DMS 273 (cell line): Measurements from ENCODE around the gene EIF1AD.
"Not testable (repeated sequence)": the region's sequence is repeated elsewhere in the genome, so short reads cannot be mapped to it uniquely, and the experiment has no call there.

Experiments used
- DNase-seq: peaks from one replicate; lab custom pipeline; 2025; ENCODE audit not compliant: unreplicated experiment; lab: John Stamatoyannopoulos, UW

Gene EIF1AD

DNA sequence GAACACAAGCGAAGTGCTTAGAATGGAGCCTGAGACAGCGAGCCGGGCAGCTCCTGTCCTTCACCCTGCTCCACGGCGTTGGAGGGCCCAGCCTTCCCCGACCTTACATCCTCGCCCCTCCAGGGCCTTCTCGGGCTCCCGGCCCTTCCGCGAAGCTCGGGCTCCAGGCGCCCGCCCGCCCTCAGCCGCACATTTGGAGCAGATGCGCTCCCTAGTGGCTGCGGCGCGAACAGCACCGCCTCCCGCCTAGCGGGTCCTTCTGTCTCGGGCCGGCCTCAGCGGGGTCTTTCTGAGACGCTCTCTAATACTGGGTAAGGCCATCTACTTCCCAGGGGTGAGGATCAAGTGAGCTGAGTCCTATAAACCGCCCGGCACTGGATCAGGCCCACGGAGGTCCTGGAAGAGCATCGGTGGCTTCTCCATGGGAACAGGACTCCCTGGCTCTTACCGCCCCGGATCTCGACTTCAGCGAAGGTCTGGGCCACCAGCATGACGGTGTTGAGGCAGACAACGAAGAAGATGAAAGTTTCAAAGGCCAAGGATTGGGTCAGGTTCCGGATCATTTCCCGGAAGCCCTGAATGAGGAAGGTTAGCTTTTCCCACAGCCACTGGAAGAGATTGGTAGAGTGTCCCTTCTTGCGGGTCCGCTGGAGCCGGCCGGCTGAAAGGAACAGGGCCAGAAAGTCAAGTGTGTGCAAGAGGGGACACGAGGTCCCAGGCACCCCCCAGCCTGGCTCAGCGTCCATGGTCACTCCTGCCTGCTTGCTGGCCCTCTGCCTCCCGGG, 20.6 kb upstream of the EIF1AD start:
- peak; percentile 86 for DNase-seq

DNA sequence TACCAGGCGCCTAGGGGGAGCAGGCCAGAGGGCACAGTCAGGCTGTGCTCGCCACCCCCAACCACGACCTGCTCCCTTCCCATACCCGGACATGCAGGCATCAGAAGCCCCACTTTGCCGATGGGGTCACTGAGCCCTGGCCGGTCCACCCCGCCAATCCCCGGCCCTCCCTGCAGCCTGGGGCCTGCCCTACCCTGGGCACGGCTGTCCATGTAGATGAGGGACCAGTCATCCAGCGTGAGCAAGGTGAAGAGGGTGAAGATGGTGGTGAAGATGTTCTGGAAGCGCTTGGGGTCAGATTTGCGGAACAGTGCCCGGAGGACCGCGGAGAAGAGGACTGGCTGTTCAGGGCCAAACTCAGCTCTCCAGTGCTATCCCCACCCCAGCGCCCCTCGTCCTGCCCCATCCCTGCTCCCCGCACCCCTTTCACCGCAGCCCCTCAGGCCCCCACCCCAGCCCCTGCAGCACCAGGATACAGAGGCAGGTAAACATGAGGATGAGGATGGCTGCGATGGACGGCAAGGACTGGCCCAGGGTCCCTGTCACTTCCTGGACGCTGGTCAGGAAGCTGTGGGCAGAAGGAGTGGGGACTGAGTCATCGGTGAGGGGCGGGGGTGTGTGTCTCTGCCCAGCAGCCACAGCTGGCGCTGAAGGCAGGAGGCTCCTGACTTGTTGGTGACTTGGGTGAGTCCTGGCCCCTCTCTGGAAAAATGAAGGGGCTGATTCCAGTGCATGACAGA, 18.8 kb upstream of the EIF1AD start:
- DNase-seq, result no peak

DNA sequence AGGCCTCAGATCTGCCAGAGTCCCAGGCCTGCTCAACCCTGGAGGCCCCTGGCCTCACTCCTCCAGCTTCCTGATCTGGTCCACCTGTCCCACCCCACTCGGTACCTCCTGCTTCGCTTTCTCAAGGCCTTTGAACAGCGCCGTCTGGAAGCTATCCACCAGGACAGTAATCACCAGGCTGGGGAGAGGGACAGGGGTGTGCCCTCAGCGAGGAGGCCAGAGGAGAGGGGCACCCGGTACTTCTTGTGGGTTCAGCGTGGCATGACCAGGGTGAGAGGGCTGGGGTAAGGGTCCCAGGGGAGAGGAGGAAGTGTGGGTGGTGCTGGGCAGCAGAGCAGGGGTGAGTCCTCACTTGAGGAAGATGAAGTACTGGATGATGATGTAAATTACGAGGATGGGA, 18.3 kb upstream of the EIF1AD start:
- no peak for DNase-seq

DNA sequence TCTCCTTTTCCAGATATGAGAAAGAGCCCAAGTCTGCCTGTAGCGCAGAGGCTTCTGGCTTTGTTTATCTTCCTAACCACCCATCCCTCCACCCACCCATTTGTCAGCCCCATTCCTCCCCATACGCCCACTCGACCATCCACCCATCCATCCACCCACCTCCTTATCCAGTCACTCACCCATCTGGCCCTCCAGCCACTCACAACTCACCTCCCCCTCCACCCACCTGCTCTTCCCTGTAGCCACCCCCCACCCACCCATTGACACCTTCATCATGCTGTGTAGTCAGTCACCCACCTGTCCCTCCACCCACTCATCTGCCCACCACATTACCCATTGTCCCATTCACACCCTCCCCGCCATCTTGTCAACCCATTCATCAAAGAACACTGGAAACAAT, 15.4 kb upstream of the EIF1AD start:
- DNase-seq, result no peak

DNA sequence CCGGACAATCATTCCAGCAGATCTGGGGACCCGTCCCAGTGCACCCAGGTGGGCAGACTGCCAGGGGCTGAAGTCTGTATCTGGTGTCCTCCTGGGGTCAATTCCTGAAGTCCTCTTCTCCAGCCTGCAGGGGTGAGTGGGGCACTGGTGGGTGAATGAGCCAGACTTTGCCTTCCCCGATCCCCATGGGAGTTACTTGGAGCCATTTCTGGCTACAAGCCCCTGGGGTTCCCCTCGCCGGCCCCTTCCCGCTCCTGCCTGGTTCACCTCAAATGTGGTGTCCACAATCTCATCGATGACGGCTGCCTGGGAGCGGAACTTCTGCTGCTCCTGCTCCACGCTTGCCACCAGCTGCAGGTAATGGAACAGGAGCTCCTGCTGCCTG, 14.8 kb upstream of the EIF1AD start:
- no peak for DNase-seq

DNA sequence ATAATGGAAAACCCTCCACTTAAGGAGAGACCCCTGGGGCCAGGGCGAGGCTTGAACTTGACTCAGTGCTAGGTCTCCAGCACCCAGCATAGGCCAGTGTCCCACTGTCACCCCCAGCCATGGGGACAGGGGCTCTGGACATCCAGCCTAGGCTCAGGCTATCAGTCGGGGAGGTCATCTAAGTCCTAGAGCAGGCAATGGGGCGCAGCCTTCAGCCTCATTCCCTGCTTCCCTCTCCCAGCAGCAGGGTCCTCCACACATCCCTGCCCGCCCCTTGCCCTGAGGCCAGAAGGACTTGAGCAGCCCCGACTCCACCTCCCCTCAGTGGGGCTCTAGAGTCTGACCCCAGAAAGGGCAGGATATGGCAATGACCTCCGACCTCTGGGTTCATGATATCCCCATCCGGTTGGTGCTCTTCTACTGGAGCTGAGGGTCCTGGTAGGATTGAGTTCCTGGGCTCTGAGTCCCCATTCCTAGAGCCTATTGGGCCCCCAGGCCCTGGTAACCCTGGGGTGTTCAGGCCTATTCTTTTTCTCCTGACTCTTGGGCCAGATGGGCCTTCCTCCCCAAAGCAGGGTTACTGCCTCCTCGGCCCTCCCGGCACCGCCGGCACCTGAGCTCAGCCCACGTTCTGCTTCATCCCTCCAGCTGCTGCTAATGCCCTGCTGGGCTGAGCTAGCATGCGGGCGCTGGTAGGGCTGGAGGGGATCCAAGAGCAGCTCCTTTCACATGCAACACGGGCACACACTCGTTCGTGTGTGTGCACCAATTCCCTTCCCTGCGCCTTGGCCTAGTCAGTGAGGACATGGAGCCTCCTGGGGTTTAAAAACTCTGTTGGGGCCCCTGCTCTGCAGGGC, 14.2 kb upstream of the EIF1AD start:
- peak; percentile 90 for DNase-seq

DNA sequence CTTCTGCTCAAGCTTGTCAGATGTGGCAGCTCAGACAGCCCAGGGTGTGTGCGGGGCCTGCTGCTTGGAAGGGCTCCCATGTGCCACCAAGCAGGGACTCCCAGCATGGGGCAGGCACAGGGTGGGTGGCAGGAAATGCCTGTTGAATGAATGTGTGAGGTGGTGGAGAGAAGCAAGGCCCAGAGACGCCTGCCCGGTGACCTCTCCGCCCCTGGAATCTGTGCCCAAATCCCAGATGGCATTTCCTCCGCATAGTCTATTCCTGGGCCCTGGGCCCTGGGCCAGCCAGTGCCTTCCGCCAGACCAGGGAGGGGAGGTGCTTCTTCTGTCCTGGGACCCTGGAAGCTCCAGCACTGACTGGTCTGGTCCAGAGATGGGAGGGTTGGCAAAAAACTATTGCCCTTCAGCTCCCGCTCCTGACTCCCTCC, 13.5 kb upstream of the EIF1AD start:
- peak; percentile 63 for DNase-seq

DNA sequence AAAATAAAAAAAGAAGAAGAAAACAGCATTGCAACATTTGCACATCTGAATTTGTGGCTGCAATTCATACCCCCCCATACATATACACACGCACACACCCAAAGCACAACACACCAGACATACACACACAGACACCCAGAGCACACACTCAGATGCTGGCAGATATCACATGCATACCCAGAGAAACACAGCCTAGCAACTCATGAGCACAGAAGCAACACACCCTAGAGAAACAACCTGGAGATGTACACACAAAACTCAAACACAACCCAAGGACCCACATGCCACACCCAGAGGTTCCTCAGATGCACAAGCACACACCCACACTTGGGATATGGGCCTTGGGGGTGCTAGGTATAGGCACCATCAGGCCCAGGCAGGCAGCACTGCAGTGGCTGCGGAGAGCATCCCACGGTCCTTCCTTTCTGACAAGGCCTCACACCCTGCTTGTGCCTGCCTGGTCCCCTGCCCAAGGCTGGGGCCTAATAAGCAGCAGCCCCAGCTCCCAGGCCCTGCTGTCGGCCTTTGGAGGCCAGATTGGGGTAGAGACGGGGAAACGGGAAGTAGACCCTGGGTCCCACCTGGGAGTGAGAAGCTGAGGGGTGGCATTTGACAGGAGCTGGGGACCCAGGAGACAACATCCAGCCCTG, 13.0 kb upstream of the EIF1AD start:
- DNase-seq, result peak; percentile 52

DNA sequence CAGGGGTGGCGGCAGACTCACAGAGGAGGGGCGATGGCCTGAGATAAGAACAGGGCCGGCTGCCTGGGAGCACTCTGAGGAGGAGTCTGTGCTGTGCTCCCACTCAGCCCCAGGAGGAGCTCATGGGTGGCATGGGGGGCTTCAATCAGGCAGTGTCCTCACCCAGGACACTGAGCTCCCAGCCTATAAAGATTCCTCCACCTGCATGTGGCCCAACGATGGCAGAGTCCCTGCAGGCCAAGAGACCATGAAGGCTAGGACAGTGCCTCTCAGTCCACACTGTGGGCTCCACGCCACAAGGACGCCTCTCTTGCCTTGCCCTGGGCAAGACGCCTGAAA, 11.8 kb upstream of the EIF1AD start:
- no peak for DNase-seq

DNA sequence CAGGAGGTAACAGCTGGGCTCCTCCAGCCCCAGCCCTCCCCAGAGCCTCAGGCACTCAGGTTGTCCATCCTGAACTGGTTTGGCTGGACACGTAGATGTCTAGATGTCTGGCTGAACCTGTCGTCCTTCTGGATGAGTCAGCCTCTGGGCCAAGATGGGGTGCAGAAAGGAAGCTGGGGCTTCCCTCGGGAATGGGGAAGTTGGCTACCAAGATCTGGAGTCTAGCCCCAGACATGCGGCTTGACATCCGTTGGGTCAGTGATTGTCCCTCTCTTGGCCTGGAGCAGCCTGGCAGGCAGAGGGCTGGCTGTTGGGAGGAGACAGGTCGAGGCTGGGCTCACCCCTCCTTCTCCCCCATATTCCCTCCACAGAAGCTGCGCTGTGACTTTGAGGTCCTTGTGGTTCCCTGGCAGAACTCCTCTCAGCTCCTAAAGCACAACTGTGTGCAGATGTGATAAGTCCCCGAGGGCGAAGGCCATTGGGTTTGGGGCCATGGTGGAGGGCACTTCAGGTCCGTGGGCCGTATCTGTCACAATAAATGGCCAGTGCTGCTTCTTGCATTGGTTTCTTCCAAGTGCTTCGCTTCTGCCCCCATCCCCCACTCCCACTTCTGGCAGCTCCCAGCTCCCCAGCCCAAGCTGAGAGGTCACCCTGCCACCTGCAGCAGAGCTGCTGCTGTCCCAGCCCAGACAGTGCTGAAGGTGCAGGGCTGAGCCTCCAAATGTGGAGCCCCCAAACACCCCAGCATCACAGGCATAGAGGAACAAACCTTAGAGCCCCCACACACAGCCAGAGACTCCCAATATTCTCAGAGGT, 11.2 kb upstream of the EIF1AD start:
- no peak for DNase-seq

DNA sequence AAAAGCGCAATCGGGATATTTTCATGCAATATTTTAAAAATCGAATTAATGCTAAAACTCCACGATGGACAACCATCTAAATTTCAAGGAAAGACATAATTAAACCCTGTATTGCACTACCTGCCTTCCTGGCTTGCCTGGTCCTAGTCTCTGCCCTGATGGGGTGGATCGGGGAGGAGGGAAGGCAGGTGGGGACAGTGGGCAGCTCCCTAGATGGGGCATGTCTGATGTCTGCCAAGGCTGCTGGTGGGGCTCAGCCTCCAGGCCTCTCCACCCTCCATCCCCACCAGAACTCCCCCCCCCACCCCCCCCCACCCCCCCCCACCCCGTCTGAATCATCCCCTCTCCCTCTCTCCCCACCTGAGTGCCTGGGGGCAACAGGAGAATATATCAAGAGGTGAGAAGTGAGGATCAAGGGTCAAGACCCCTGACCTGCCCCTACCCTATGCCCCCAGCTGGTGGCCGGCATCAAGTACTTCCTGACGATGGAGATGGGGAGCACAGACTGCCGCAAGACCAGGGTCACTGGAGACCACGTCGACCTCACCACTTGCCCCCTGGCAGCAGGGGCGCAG, 10.5 kb upstream of the EIF1AD start:
- DNase-seq, result no peak

DNA sequence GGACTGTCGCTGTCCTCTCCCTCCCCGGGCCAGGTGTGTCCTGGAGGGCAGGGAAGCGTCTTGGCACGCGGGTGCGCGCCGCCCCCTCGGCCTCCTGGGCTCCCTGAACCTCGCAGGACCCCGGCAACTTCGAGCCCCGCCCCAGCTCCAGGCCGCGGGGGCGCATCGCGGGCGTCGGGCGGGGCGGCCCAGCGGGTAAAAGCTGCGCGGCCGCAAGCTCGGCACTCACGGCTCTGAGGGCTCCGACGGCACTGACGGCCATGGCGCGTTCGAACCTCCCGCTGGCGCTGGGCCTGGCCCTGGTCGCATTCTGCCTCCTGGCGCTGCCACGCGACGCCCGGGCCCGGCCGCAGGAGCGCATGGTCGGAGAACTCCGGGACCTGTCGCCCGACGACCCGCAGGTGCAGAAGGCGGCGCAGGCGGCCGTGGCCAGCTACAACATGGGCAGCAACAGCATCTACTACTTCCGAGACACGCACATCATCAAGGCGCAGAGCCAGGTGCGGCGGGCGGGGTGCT, 9.9 kb upstream of the EIF1AD start, which contains the start of gene CST6:
Gene CST6, plus strand, starts transcription at position 224 of the 519 bp plus-strand sequence. Its CDS starts 37 bp downstream, at position 261.
- DNase-seq, result no peak

DNA sequence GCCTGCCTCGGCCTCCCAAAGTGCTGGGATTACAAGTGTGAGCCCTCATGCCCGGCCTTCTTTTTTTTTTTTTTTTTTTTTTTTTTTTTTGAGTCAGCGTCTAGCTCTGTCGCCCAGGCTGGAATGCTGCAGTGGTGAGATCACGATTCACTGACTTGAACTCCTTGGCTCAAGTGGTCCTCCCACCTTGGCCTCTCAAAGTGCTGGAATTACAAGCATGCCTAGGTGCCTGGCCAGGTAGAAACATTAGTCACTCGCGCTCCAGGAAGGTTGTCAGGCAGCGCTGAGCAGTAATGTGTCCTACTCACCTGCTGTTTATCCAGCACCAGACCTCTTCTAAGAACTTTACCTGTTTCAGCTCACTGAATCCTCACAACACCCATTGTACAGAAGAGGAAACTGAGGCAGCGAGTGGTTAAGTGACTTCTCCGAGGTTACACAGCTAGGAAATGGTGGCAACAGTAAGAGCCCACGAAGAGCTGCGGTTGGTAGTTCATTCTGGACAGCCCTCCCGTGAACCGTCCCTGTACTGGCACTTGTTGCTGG, 9.4 kb upstream of the EIF1AD start:
- DNase-seq, result no peak

DNA sequence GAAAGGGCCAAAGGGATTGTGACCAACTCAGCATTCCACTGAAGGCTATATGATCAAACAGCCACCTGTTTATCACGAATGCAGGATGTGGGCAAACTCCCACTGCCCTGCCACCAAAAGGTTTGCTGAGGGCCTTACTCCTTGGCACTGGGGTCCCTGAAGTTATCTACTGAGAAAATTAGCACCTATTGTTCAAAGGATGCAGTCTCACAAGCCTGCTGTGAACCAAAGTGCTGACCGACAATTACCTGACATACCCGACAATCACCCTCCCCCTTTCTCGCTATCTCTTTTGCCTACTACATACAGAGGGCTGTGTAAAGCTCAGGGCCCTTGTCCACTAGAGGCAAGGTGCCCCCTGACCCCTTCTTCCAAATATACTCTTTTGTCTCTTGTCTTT, 8.1 kb upstream of the EIF1AD start:
- not testable (repeated sequence) for DNase-seq

DNA sequence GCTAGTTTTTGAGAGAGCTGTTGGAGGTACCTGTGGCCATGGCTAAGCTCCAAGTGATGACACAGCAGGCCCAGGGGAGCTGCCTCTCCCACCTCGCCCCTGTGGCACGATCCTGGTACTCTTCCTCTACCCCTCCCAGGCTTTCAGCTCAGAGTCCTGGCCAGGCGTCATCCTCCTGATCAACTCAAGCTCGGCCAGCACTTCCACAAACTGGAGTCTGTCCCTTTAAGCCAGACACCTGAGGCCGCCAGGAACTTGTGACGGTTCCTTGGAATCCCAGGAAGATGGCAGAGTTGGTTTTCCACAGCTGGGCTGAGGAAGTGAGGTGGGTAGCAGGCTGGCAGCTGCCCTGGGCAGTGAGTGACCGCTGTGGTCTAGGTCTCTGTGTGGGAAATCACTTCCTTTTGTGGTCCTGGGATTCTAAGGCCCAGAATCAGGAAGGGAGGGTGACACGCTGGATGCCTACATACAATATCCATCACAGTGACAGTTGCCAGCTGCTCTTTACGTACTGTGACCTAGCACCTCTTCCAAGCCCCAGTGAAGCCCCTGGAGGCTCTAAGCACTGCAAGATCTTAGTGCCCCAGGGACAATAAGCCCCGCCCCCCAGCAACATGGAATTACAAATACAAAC, 6.6 kb upstream of the EIF1AD start:
- DNase-seq, result no peak

DNA sequence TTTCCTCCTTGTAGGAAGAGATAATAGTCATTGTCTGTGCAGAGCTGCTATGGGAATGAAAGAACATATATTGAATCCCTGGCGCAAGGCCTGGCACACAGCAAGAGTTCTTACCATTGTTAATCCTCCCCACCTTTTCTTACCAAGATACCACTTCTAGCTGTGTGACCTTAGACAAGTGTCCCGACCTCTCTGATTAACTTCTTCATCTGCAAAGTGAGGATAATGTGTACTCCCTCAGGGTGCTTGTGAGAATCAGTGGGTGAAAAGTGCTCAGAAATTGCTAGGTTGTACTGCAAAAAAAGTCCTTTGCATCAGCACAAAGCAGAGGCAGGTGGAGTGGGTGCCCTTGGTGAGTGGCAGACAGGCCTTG, 6.1 kb upstream of the EIF1AD start:
- no peak for DNase-seq

DNA sequence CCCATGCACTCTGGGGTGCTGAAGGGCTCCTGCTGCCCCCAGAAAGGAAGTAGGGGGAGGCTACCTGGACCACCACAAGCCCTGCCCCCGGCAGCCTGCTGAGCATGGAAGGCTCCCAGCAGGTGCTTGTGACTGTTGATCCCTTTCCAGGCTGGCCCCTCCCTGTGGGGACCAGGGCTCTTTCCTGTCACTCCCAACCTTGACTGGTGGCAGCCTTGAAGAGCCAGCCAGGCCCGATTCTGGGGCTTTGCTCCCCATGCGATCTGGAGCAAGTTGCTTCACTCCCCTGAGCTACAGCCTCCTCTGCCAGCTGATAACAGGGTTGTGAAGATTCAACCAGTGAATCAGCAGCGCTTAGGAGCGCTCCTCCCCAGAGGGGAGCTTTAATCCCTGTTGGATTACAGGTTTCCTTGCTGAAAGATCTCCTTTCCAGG, 5.3 kb upstream of the EIF1AD start:
- no peak for DNase-seq

DNA sequence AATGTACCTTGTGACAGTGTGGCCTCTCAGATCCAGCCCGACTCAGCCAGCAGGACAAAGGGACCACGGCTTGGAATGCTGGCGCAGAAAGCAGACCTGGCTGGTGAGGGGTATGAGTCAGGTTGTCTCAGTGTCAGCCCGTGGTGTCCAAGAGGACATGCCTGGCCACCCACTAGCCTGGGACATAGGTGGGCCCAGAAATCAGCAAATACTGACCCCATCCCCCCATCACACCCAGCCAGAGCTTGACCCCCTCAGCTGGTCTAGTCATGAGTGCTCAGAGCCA, 4.9 kb upstream of the EIF1AD start:
- no peak for DNase-seq
